ACHN (cell line): Measurements from ENCODE around the gene NECTIN3.

Experiments
- DNase-seq: peaks from one replicate; pipeline ENCODE4 v3.0.0-alpha.2; 2015
- in situ Hi-C: cut with HindIII; loops from 2 replicates; pipeline ENCODE4 v1.10.0; 2017; ENCODE audit warnings: low sequenced_read_pairs, low pct_ligation_motif_present, low pct_unique_long_range_greater_than_20kb

NECTIN3 gene

GRCh38 chr3:111173328-111173900, 101.8 kb downstream of the NECTIN3 start:
- no peak for DNase-seq
- in situ Hi-C loops: no loop called here

GRCh38 chr3:111173906-111174305, 102.3 kb downstream of the NECTIN3 start:
- in situ Hi-C loops: no loop called here
- no peak for DNase-seq

GRCh38 chr3:111190518-111190917, 118.9 kb downstream of the NECTIN3 start:
- no peak for DNase-seq
- in situ Hi-C loops: no loop called here

GRCh38 chr3:111193472-111193871, 121.9 kb downstream of the NECTIN3 start:
- in situ Hi-C loops: no loop called here
- DNase-seq: no peak

- in situ Hi-C loops: no loop called here
- no peak for DNase-seq
Observed at GRCh38 chr3:111194048-111194447, 122.4 kb downstream of the NECTIN3 start.

- in situ Hi-C loops: no loop called here
- no peak for DNase-seq
Observed at GRCh38 chr3:111197485-111197884, 125.9 kb downstream of the NECTIN3 start.

- in situ Hi-C loops: no loop called here
- no peak for DNase-seq
Observed at GRCh38 chr3:111200027-111200426, 128.4 kb downstream of the NECTIN3 start.

- in situ Hi-C loops: no loop called here
- no peak for DNase-seq
Observed at GRCh38 chr3:111210003-111210711, 138.5 kb downstream of the NECTIN3 start.

- in situ Hi-C loops: no loop called here
- DNase-seq: no peak
Observed at GRCh38 chr3:111210866-111211564, 139.4 kb downstream of the NECTIN3 start.

- in situ Hi-C loops: no loop called here
- no peak for DNase-seq
Observed at GRCh38 chr3:111212511-111212910, 140.9 kb downstream of the NECTIN3 start.

GRCh38 chr3:111215481-111215880, 143.9 kb downstream of the NECTIN3 start:
- in situ Hi-C loops: no loop called here

GRCh38 chr3:111218615-111219014, 147.0 kb downstream of the NECTIN3 start:
- DNase-seq: no peak
- in situ Hi-C loops: no loop called here

More at GRCh38 chr3:111215481-111215880, 143.9 kb downstream of the NECTIN3 start:
- DNase-seq: no peak

- DNase-seq: no peak
Observed at GRCh38 chr3:111227216-111227615, 155.6 kb downstream of the NECTIN3 start.

GRCh38 chr3:111229301-111229700, 157.7 kb downstream of the NECTIN3 start:
- no peak for DNase-seq
- in situ Hi-C loops: no loop called here

More at GRCh38 chr3:111227216-111227615, 155.6 kb downstream of the NECTIN3 start:
- in situ Hi-C loops: no loop called here

- in situ Hi-C loops: no loop called here
- peak; percentile 72 for DNase-seq
Observed at GRCh38 chr3:111236836-111237713, 165.5 kb downstream of the NECTIN3 start.

- no peak for DNase-seq
- in situ Hi-C loops: no loop called here
Observed at GRCh38 chr3:111237946-111238345, 166.3 kb downstream of the NECTIN3 start.

- in situ Hi-C loops: no loop called here
- DNase-seq: no peak
Observed at GRCh38 chr3:111238885-111239284, 167.3 kb downstream of the NECTIN3 start.

GRCh38 chr3:111241960-111242359, 170.3 kb downstream of the NECTIN3 start:
- no peak for DNase-seq
- in situ Hi-C loops: no loop called here
